PC-9 (cell line): Measurements from ENCODE around the gene ATN1.
"Not testable (repeated sequence)": the region's sequence is repeated elsewhere in the genome, so short reads cannot be mapped to it uniquely, and the experiment has no call there.

Experiments
- CTCF ChIP-seq: fragments of 200-600 bp; sonication (generic); conservative IDR thresholded peaks from 2 replicates; pipeline ENCODE4 v1.6.1; 2017; ENCODE audit warnings: mixed run types, antibody characterized with exemption, mild to moderate bottlenecking, moderate library complexity
- EZH2 ChIP-seq: fragments of 200-600 bp; sonication (generic); IDR thresholded peaks from 2 replicates; pipeline ENCODE4 v1.8.0; 2017; ENCODE audit warnings: antibody characterized with exemption, low read depth

DNA sequence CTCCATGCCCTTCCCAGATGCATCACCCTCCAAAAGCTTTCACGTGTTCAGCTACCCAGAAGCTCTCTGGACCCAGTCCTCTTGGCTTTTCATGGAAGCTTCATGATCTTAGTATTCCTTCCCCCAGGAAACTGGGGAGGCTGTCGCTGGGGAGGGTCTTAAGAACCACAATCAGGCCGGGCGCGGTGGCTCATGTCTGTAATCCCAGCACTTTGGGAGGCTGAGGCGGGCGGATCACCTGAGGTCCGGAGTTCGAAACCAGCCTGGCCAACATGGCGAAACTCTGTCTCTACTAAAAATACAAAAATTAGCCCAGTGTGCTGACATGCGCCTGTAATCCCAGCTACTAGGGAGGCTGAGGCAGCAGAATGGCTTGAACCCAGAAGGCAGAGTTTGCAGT lies 19.6 kb upstream of the ATN1 start:
- TF ChIP-seq CTCF, EZH2: not testable (repeated sequence)
